Measurements from ENCODE around the gene CDK5RAP3.
"Not testable (repeated sequence)": the region's sequence is repeated elsewhere in the genome, so short reads cannot be mapped to it uniquely, and the experiment has no call there.

The CDK5RAP3 gene

DNA sequence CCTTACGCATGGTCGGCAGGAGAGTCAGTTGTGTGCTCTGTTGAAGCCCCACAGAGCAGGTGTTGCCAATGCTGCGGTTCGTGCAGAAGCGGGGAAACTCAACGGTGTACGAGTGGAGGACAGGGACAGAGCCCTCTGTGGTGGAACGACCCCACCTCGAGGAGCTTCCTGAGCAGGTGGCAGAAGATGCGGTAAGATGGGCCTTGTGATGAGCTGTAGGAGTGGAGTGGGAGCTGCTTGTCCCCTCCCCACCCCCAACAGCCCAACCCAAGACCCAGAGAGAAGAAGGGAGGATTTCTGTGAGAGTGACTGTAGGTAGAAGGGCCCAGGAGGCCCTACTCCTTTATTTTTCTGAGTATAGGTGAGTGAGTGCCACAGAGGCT lies 4.9 kb downstream of the CDK5RAP3 start:
- no peak for DNase-seq (ENCODE audit: low spot score)

DNA sequence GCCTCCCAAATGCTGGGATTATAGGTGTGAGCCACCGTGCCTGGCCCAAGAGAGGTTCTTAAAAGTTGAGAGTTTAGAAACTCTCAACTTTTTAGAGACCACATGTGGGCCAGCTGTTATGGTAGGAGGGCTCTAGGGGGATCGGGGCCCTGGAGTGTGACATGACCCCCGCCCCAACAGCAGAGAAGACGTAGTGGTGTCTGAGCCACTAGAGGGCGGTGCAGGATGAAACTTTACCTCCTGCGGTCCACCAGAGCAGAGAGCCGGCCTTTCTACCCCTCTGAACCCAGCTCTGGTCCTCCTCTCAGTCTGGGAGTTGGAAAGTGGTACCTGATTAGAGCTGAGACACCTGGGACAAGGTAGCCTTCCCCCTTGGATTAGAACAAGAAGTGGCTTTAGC lies 7.4 kb downstream of the CDK5RAP3 start:
- DNase-seq (ENCODE audit: low spot score): peak; percentile 57

- no peak for DNase-seq (ENCODE audit: low spot score)
These were observed 9.6 kb downstream of the CDK5RAP3 start for GRCh38 chr17:47980541-47980940.

GRCh38 chr17:47981462-47981861 lies 10.5 kb downstream of the CDK5RAP3 start:
- DNase-seq (ENCODE audit: low spot score): no peak

- DNase-seq (ENCODE audit: low spot score): no peak
These were observed 11.2 kb downstream of the CDK5RAP3 start for GRCh38 chr17:47982091-47982617.

GRCh38 chr17:47982645-47983390 lies 11.9 kb downstream of the CDK5RAP3 start:
- DNase-seq (ENCODE audit: low spot score): no peak

- DNase-seq (ENCODE audit: low spot score): no peak
These were observed 12.7 kb downstream of the CDK5RAP3 start for GRCh38 chr17:47983492-47984223.

DNA sequence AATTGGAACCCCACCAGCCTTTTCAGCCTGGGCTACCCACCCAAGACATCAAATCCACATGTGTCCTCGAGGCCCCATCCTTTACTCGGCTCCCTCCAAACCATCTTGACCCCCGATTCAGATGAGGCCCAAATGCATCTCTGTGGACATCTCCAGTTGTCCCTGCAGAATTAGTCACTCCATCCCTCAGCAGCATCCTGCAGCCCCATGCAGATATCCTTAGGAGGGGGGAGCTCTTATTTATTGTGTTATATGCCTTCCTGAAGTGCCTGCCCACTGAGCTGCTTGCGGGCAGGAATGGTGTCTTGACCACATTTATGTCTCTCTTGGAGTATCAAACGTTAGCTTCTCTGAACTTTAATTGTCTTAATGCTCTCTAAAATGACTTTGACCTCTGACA lies 15.6 kb downstream of the CDK5RAP3 start:
- DNase-seq (ENCODE audit: low spot score): no peak

GRCh38 chr17:47987240-47987835 lies 16.4 kb downstream of the CDK5RAP3 start:
- DNase-seq (ENCODE audit: low spot score): no peak

DNA sequence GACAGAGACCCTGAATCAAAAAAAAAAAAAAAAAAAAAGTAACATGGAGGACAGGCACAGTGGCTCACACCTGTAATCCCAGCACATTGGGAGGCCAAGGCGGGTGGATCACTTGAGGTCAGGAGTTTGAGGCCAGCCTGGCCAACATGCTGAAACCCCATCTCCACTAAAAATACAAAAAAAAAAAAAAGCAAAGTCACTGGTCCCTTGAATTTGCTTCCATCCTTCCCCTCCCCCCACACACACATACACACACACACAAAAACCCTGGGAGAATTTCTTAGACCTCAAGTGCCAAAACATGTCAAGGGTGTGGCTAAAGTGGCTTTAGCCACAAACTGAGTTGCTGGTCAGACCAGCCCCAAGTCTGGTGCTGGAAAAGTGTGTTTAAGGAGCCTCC lies 17.5 kb downstream of the CDK5RAP3 start:
- DNase-seq (ENCODE audit: low spot score): not testable (repeated sequence)

DNA sequence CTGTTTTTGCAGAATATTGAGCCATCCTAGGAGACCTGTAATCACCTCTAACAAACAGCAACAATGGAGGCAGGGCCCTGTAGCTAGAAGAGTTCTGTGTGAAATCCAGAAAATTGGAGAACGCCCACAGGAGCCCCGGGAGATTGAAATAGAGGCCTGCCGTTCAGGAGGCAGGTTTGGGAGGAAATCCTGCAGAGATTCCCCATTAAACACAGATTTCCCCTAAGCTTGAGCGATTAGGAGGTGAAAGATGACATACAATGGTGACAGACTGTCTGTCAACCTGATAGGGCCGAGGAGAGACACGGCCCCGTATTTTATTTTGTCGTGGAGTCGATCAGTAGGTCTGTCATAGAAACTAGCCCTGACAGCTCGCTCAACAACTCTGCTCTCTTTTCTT lies 18.2 kb downstream of the CDK5RAP3 start:
- DNase-seq (ENCODE audit: low spot score): no peak

- DNase-seq (ENCODE audit: low spot score): no peak
These were observed 18.8 kb downstream of the CDK5RAP3 start for GRCh38 chr17:47989700-47990099.

- DNase-seq (ENCODE audit: low spot score): no peak
These were observed 20.2 kb downstream of the CDK5RAP3 start for GRCh38 chr17:47990962-47991731.

- no peak for DNase-seq (ENCODE audit: low spot score)
These were observed 21.3 kb downstream of the CDK5RAP3 start for GRCh38 chr17:47992216-47992615.

- no peak for DNase-seq (ENCODE audit: low spot score)
These were observed 22.2 kb downstream of the CDK5RAP3 start for GRCh38 chr17:47993031-47993564.

GRCh38 chr17:47993964-47994363 lies 23.1 kb downstream of the CDK5RAP3 start:
- no peak for DNase-seq (ENCODE audit: low spot score)

DNA sequence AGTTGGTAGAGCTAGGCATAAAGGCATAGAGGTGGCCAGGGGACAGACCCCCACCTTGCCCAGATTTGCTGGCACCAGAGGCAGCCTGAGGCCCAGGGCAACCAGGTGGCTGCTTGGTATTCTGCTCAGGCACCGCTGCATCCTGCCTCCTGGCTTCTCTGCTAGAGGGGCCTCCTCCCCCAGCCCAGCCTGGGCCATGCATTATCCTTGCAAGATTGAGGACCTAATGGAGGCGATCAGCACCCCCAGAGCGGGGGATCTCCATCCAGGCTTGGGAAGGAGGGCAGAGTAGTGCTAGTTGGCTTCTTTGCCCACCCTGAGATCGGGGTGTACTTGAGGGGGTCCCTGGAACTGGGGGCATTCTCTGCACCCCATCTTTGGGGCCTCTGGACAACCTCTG lies 23.8 kb downstream of the CDK5RAP3 start:
- no peak for DNase-seq (ENCODE audit: low spot score)

- no peak for DNase-seq (ENCODE audit: low spot score)
These were observed 24.5 kb downstream of the CDK5RAP3 start for GRCh38 chr17:47995241-47995935.

- no peak for DNase-seq (ENCODE audit: low spot score)
These were observed 25.3 kb downstream of the CDK5RAP3 start for GRCh38 chr17:47996201-47996600.

GRCh38 chr17:47997586-47997985 lies 26.7 kb downstream of the CDK5RAP3 start:
- DNase-seq (ENCODE audit: low spot score): no peak

DNA sequence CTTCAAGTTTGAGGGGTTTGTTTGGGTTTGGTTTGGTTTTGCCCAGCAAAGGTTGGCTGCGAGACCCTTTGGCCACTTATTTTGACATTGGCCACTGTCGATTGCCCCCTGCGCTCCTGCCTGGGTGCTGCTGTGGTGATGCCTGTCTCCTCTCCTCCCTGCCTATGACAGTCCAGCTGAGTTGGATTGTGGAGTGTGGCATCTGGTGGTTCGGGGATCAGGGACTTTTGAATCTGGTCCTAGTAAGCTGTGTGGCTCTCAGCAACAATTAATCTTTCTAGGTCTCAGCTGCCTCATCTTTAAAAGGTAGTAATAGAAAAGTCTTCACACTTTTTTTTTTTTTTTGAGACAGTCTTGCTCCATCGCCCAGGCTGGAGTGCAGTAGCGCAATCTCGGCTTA lies 27.1 kb downstream of the CDK5RAP3 start:
- no peak for DNase-seq (ENCODE audit: low spot score)

Data from hematopoietic multipotent progenitor cell treated with erythropoietin and hydrocortisone succinate and interleukin-3 and kit ligand, for 15 days (in vitro differentiated cells).